NCI-H82 (cell line): ENCODE data around the gene PRR16.
A peak's percentile ranks its signal among the peaks of the same experiment; 100 is the strongest.

Source experiments
- DNase-seq: peaks from one replicate; lab custom pipeline; 2025; lab: John Stamatoyannopoulos, UW

Gene PRR16

GRCh38 chr5:120463006-120463680, 957 bp upstream of the PRR16 start:
- peak; percentile 36 for DNase-seq

DNA sequence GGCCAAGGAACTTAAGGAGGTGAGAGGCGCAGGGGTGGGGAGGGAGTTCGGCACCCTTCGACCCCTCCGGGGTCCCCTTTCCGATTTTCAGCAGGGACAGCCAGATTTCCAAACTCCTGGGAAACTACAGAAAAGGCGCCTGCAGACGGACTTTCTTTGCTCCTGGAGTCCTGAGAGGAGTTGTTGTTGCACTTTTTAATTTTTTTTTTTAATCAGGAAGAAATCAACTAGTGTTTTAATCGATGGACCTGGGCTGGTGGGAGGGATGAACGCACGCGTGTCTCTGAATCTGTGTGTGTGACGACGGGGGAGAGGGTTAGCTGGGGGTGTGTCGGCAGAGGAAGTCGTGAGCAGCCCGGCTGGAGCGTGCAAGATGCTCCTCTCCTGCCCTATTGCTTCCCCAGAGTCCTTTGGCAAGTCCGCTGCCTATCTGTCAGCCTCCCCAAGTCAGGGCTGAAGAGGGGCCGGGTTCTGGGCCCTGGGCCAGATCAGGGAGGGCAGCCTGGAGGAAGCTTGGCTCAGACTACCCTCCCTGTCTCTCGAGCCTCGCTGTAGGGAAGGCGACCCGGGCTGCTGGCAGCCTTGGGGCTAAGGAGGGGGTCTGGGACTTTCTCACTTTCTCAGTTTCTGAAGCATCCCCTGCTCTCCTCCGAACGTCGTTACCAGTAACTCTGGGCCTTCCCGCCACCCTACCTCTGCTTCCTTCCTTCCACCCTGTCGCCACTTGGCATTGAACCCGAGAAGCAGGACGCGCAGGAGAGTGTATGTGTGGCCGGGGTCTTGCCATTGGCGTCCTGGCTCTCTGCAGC, 731 bp downstream of the PRR16 start:
- DNase-seq: peak; percentile 34

GRCh38 chr5:120465436-120465961, 1.4 kb downstream of the PRR16 start:
- DNase-seq: peak; percentile 70

GRCh38 chr5:120466341-120467006, 2.4 kb downstream of the PRR16 start:
- no peak for DNase-seq

DNA sequence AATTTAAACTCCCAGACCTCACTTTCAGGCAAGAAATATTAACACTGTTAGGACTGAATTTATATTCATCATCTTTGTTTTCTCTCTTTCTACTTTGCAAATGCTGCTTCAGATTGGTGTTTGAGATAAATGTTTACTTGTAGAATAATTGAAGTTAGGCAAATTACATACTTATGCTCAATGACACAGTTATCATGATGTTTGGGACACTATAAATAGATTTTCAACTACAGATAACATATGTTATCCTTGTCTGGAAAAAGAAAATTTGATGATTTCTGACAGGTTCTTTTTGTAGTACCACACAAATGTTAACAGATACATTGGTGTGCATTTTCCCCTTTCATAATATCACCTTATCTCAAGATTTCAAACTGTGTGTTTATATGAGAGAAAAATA, 7.9 kb downstream of the PRR16 start:
- no peak for DNase-seq

DNA sequence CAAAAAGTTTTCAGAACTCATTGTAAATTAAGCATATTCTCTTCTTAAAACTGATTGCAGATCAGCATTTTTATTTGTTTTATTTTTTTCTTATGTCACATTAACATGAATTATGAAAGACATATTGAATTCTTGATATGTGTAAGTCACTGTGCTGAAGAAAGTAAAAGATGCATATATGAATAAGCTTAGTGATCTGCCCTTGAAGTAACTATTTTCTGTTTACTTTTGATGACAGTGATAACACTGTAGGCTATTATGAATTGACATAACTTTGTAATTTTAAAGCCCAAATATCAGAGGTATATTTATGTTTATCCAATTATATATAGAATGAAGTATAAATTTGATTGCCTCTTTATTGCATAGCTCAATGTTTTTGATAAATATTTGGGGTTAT, 8.8 kb downstream of the PRR16 start:
- DNase-seq: no peak

GRCh38 chr5:120473332-120473731, 9.2 kb downstream of the PRR16 start:
- no peak for DNase-seq

DNA sequence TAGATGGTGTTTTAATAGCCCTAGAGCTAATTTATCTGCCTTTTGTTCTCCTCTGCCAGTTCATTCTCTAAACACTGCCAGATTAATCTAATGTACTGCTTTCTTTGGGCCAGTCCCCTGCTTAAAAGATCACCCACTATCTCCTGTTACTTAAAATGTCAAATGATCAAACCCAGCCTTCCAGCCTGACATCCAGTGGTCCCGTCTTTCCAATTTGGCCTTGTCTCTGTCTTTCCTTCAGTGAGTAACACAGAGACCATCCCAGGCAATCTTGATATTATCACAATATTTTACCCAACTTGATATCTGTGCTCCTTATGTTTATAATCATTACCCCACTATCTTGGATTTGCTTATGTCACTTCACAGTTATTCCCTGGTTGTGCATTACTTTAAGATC, 12.0 kb downstream of the PRR16 start:
- DNase-seq: peak; percentile 63

GRCh38 chr5:120479066-120479465, 15.0 kb downstream of the PRR16 start:
- DNase-seq: peak; percentile 38

DNA sequence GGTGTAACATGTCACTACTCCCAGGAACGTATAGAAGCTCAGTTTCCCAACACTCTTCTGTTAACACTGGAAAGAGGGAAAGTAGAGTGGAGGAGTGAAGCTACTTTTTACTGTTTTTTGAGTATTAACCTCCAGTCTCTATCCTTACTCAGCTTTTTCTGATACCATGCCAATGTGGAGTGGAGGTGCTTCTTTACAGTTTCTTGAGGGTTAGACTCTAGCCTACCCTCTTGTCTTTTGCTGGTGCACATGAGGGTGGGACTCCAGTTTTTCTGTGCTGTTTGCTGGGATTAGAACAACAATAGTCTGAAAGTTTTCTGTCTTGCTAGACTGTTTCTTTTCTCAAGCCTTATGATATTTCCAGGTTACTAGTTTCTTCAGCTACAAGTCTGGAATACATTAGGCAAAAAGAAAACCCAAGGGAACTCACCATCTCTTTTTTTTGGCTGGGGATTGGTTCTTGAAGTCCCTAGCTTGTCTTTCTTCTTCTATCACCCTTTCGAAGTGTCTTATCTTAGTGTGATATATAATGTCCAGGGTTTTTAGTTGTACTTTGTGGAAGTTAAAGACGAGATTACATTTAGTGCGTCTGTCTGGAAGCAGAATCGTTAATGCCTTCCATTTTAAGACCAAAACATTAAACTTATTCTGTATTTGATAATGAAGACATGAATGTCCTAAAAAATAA, 35.9 kb downstream of the PRR16 start:
- DNase-seq: no peak

DNA sequence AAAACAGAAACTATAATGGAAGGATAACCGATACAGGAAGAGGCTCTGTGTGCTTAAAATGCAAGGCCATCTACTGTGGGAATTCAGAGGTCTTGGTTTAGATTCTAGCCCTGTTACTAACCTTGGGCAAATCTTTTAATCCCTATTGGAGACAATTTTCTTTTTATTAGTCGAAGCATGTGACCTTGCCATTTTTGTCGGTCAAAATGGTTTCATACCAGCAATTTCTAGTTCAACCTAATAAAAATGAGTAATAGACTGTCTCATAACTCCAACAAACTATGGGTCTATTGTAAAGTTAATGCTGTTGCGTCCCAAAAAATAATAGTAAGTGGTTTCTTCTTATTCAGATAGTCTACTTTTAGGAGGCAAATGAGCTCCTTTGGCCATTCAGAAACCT, 38.4 kb downstream of the PRR16 start:
- DNase-seq: no peak

GRCh38 chr5:120503341-120503740, 39.2 kb downstream of the PRR16 start:
- no peak for DNase-seq

GRCh38 chr5:120504057-120504456, 40.0 kb downstream of the PRR16 start:
- no peak for DNase-seq

DNA sequence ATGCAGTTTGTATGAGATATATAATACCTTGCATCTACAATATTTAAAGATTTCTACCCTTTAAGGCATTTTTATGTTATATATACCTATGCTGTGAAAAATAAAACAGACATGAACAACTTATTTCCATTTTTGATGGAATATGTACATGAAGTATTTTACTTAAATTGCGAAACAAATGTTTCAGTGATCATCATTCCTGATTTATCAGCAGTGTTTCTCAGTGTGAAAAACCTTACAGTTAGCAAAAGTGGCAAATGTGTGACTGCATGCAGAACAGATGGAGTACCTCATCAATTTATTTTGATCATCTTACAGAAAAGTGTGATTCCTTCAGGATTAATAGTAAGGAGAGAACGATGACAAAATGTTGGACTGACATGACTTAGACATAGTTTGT, 43.1 kb downstream of the PRR16 start:
- no peak for DNase-seq

DNA sequence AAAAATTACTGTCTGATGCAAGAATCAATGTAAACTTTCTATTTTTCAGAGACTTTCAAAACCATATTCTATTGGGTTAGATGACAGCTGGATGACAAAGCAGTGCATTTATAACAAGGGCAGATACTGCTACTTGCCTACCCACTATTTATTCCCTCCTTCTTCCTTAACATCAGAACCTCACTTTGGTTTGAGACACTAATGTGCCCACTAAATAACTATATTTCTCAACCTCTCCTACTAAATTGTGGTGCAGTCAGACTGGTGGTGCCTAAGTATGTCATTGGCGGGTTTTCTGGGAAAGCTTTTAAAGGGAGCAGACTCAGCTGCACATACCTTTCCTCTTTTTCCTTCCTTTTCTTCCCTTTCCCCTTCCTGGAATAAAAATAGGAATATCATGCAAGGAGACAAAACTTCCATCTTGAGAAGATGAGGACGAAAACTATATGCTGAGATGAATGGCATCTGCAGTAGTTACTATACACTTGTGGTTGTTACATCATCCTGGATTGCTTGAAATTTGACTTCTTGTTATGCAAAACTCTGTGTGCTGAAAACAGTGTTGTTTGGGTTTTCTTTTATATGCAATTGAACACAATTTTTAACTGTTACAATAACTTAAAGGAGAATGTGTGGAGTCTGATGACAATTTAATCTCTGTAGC, 43.8 kb downstream of the PRR16 start:
- no peak for DNase-seq

- DNase-seq: no peak
Measured at GRCh38 chr5:120509053-120509452, 45.0 kb downstream of the PRR16 start.

- DNase-seq: no peak
Measured at GRCh38 chr5:120510098-120510637, 46.1 kb downstream of the PRR16 start.

- no peak for DNase-seq
Measured at GRCh38 chr5:120510994-120511686, 47.0 kb downstream of the PRR16 start.

DNA sequence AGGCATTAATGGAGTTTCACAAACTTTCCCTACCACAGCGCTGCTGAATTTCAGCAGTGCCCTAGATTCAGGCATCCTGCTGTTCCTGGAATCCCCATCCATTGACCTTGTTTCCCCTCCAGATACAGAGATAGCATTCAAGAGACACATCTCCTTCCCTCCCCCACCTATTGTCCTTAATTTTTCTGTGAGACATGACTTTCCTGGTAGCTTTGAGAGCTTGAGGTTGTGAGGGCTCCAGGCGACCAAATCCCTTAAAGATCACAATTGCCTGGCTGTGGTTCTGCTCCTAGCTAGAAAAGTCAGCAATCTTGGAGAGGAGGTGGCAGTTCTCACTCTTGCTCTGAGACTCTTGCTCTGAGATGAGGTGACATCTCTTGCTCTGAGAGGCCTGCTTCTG, 48.0 kb downstream of the PRR16 start:
- no peak for DNase-seq

- DNase-seq: no peak
Measured at GRCh38 chr5:120512791-120513650, 48.9 kb downstream of the PRR16 start.
